Liver (tissue), 3 donors: ENCODE measurements around the gene ARHGAP9.

Source experiments
- CTCF ChIP-seq: fragments of 150-350 bp; IDR thresholded peaks from 2 replicates; pipeline ENCODE4 v1.5.1; 2017; ENCODE audit warnings: improper control_type of control experiment, low read depth, low read length; ENCODE audit not compliant: missing input control
- FOXA1 ChIP-seq: IDR thresholded peaks from 2 replicates; pipeline ENCODE4 v1.6.1; 2016; ENCODE audit warnings: antibody characterized with exemption
- GABPA ChIP-seq, 2 donors: IDR thresholded peaks in 1 of 2; conservative IDR thresholded peaks in 1 of 2; 2 replicates each; pipeline ENCODE4 v1.6.1; 2016; ENCODE audit warnings: antibody characterized with exemption in 2 of 2, mild to moderate bottlenecking in 1 of 2, moderate library complexity in 1 of 2
- RAD21 ChIP-seq, 2 donors: IDR thresholded peaks; 2 replicates each; pipeline ENCODE4 v1.6.1; 2016; ENCODE audit warnings: antibody characterized with exemption in 2 of 2, mild to moderate bottlenecking in 2 of 2
- REST ChIP-seq: IDR thresholded peaks from 2 replicates; pipeline ENCODE4 v1.6.1; 2016; ENCODE audit warnings: antibody characterized with exemption, mild to moderate bottlenecking
- RXRA ChIP-seq, 2 donors: IDR thresholded peaks; 2 replicates each; pipeline ENCODE4 v1.6.1; 2017 to 2018; ENCODE audit warnings: antibody characterized with exemption in 2 of 2, mild to moderate bottlenecking in 1 of 2
- SP1 ChIP-seq: IDR thresholded peaks from 2 replicates; pipeline ENCODE4 v1.6.1; 2018; ENCODE audit warnings: antibody characterized with exemption, mild to moderate bottlenecking
- TAF1 ChIP-seq: conservative IDR thresholded peaks from 2 replicates; pipeline ENCODE4 v1.6.1; 2016; ENCODE audit warnings: antibody characterized with exemption, mild to moderate bottlenecking
- YY1 ChIP-seq: IDR thresholded peaks from 2 replicates; pipeline ENCODE4 v1.6.1; 2016; ENCODE audit warnings: antibody characterized with exemption, mild to moderate bottlenecking
- ZBTB33 ChIP-seq: IDR thresholded peaks from 2 replicates; pipeline ENCODE4 v1.6.1; 2016; ENCODE audit warnings: antibody characterized with exemption
- donor health status: healthy.
- donor health status: healthy.

- no peak for TF ChIP-seq CTCF
- TF ChIP-seq FOXA1: no peak
- TF ChIP-seq TAF1: no peak
- no peak for TF ChIP-seq RAD21 (IDR thresholded peaks at IDR 0.05)
- no peak for TF ChIP-seq GABPA (IDR thresholded peaks at IDR 0.05 in 1 of 2, conservative IDR thresholded peaks at IDR 0.05 in 1 of 2)
- TF ChIP-seq SP1: no peak
- no peak for TF ChIP-seq YY1
- no peak for TF ChIP-seq REST
- no peak for TF ChIP-seq RXRA (IDR thresholded peaks at IDR 0.05)
- TF ChIP-seq ZBTB33: no peak
These were observed 657 bp downstream of the ARHGAP9 start for GRCh38 chr12:57479043-57479375.
